Lower leg skin (tissue), 4 donors: Measurements from ENCODE around the gene WIPF2. TPM values are rescaled to one million over a fixed set of nuclear protein-coding genes. Genes with fewer than 3 reads are reported as not detected.

Experiments
- DNase-seq, 2 donors: peaks; one replicate each; pipeline ENCODE4 v3.0.0-alpha.2; 2019; ENCODE audit warnings: low spot score in 2 of 2
- H3K4me3 ChIP-seq: fragments of 200-600 bp; sonication (generic); 2 replicates; pipeline ENCODE4 v1.5.1; 2017; ENCODE audit warnings: mild to moderate bottlenecking, low read depth; ENCODE audit not compliant: poor library complexity, severe bottlenecking
- CTCF ChIP-seq, 3 donors: fragments of 450-650 bp; IDR thresholded peaks; one replicate each; pipeline ENCODE4 v1.5.1; 2016; ENCODE audit warnings: antibody characterized with exemption in 3 of 3, mild to moderate bottlenecking in 3 of 3, moderate library complexity in 2 of 3
- POLR2A ChIP-seq, 2 donors: fragments of 450-650 bp; IDR thresholded peaks; one replicate each; pipeline ENCODE4 v1.6.1; 2016 to 2017; ENCODE audit warnings: antibody characterized with exemption in 2 of 2, mild to moderate bottlenecking in 1 of 2, moderate library complexity in 1 of 2
- WGBS, 2 donors: methylation state at CpG; one replicate each; pipeline ENCODE4 v1.1.5; 2018; 5-methylcytosine and 5-hydroxymethylcytosine counted together
- intact Hi-C: fragments of 100-400 bp; cut with DNase I; formaldehyde crosslinking; loops from one replicate; pipeline ENCODE4 v1.15.0; 2023; ENCODE audit warnings: low total_unique reads
- total RNA-seq, 4 donors: library from RNA; depleted of rRNA; stranded (reverse); fragments of >200 nt; gene quantifications; one replicate each; pipeline ENCODE4 v1.1.0, GENCODE V29; 2016

Gene WIPF2
- total RNA-seq, 4 donors from 2014 or later, result 14.5 to 24.3 (median 18.5) TPM

GRCh38 chr17:40311575-40311974 is 92.5 kb downstream of the WIPF2 start:
- peak in 1 of 2 donors; percentile 95 for DNase-seq
- WGBS, 2 donors, result 14 to 33% methylated on average over 2 of the region's 2 CpGs
- intact Hi-C loops, result no loop called here
- no peak for TF ChIP-seq CTCF (IDR thresholded peaks at IDR 0.05)
- TF ChIP-seq POLR2A (IDR thresholded peaks at IDR 0.05), result no peak
- no peak overlapping the region for H3K4me3 ChIP-seq

GRCh38 chr17:40312131-40312731 is 93.1 kb downstream of the WIPF2 start:
- no peak overlapping the region for H3K4me3 ChIP-seq
- intact Hi-C loops, result no loop called here
- DNase-seq, result peak in 1 of 2 donors; percentile 85
- TF ChIP-seq CTCF (IDR thresholded peaks at IDR 0.05), result no peak
- TF ChIP-seq POLR2A (IDR thresholded peaks at IDR 0.05), result no peak
- 38 to 43% methylated on average over 4 to 7 of the region's 7 CpGs for WGBS, 2 donors

GRCh38 chr17:40312893-40313667 is 94.0 kb downstream of the WIPF2 start:
- intact Hi-C loops, result no loop called here
- TF ChIP-seq CTCF (IDR thresholded peaks at IDR 0.05) (no peak), POLR2A (IDR thresholded peaks at IDR 0.05) (no peak)
- no peak overlapping the region for H3K4me3 ChIP-seq
- 69 to 70% methylated on average over 4 of the region's 4 CpGs for WGBS, 2 donors
- DNase-seq, result peak in 1 of 2 donors; percentile 75

- DNase-seq, result no peak
These were observed 94.8 kb downstream of the WIPF2 start for GRCh38 chr17:40313668-40314583.

More at GRCh38 chr17:40313668-40314583, 94.8 kb downstream of the WIPF2 start:
- no peak overlapping the region for H3K4me3 ChIP-seq
- WGBS, 2 donors, result 47 to 49% methylated on average over 7 of the region's 7 CpGs
- no peak for TF ChIP-seq POLR2A (IDR thresholded peaks at IDR 0.05)
- TF ChIP-seq CTCF (IDR thresholded peaks at IDR 0.05), result no peak
- intact Hi-C loops, result no loop called here
